HepG2 (cell line): Measurements from ENCODE around the gene AK9. TPM values are rescaled to one million over a fixed set of nuclear protein-coding genes. Genes with fewer than 3 reads are reported as not detected.

Experiments
- CREM ChIP-seq, 2 experiments: sonication (generic) in 1 of 2; formaldehyde crosslinking in 1 of 2; IDR thresholded peaks; 2 replicates each; pipeline versions ENCODE4 v1.4.0 to v1.6.1; 2016 to 2020; ENCODE audit warnings: antibody characterized with exemption in 1 of 2, mild to moderate bottlenecking in 1 of 2, missing genetic modification reagents in 1 of 2
- HIC2 ChIP-seq: sonication (generic); formaldehyde crosslinking; IDR thresholded peaks from 2 replicates; pipeline ENCODE4 v1.9.0; 2022; ENCODE audit warnings: low read depth, missing genetic modification reagents
- KDM5A ChIP-seq: fragments of 200-600 bp; sonication (generic); IDR thresholded peaks from 2 replicates; pipeline ENCODE4 v1.7.0; 2018; ENCODE audit warnings: antibody characterized with exemption, mild to moderate bottlenecking, low read length, borderline replicate concordance
- MBNL3 ChIP-seq: fragments of 250-450 bp; sonication (Bioruptor Pico); conservative IDR thresholded peaks from 2 replicates; pipeline ENCODE4 v1.8.0; 2022; ENCODE audit warnings: mild to moderate bottlenecking, inconsistent platforms
- MLX ChIP-seq: IDR thresholded peaks from 2 replicates; pipeline ENCODE4 v1.6.1; 2016
- MNT ChIP-seq: fragments of 450-650 bp; IDR thresholded peaks from 2 replicates; pipeline ENCODE4 v1.6.1; 2016
- MTF2 ChIP-seq: sonication (generic); formaldehyde crosslinking; IDR thresholded peaks from 2 replicates; pipeline ENCODE4 v1.5.0; 2020; ENCODE audit warnings: missing genetic modification reagents, borderline replicate concordance
- MXD1 ChIP-seq: sonication (generic); formaldehyde crosslinking; IDR thresholded peaks from 2 replicates; pipeline ENCODE4 v1.4.0; 2020; ENCODE audit warnings: mild to moderate bottlenecking, missing genetic modification reagents
- NFIB ChIP-seq: sonication (generic); formaldehyde crosslinking; IDR thresholded peaks from 2 replicates; pipeline ENCODE4 v1.9.0; 2021; ENCODE audit warnings: missing genetic modification reagents, mild to moderate bottlenecking, borderline replicate concordance
- PCBP1 ChIP-seq: fragments of 200-400 bp; formaldehyde crosslinking; IDR thresholded peaks from 2 replicates; pipeline ENCODE4 v1.6.1; 2017; ENCODE audit warnings: mild to moderate bottlenecking, low read depth, low read length, borderline replicate concordance
- PRDM4 ChIP-seq: sonication (generic); formaldehyde crosslinking; IDR thresholded peaks from 2 replicates; pipeline ENCODE4 v1.9.0; 2021; ENCODE audit warnings: missing genetic modification reagents, borderline replicate concordance
- RCOR2 ChIP-seq: IDR thresholded peaks from 2 replicates; pipeline ENCODE4 v1.6.1; 2016; ENCODE audit warnings: missing biosample characterization, missing genetic modification reagents
- SOX13 ChIP-seq, 3 experiments: fragments of 450-650 bp in 1 of 3; sonication (generic) in 1 of 3; formaldehyde crosslinking in 1 of 3; IDR thresholded peaks in 2 of 3; conservative IDR thresholded peaks in 1 of 3; 2 replicates each; pipeline versions ENCODE4 v1.5.0 to v1.6.1; 2016 to 2020; ENCODE audit warnings: antibody characterized with exemption in 1 of 3, mild to moderate bottlenecking in 1 of 3, missing compliant biosample characterization in 1 of 3, missing genetic modification reagents in 1 of 3, moderate library complexity in 1 of 3
- SRF ChIP-seq: IDR thresholded peaks from 2 replicates; pipeline ENCODE4 v1.6.1; 2011; ENCODE audit warnings: mild to moderate bottlenecking, low read depth, low read length, moderate library complexity
- THYN1 ChIP-seq: sonication (generic); formaldehyde crosslinking; IDR thresholded peaks from 2 replicates; pipeline ENCODE4 v1.8.1; 2023; ENCODE audit warnings: low read depth, mild to moderate bottlenecking, moderate library complexity, missing genetic modification reagents, borderline replicate concordance
- TRAFD1 ChIP-seq: sonication (generic); formaldehyde crosslinking; IDR thresholded peaks from 2 replicates; pipeline ENCODE4 v1.5.1; 2020; ENCODE audit warnings: missing genetic modification reagents, mild to moderate bottlenecking, borderline replicate concordance
- ZFP41 ChIP-seq: sonication (generic); formaldehyde crosslinking; IDR thresholded peaks from 2 replicates; pipeline ENCODE4 v1.4.0; 2020; ENCODE audit warnings: mild to moderate bottlenecking, missing genetic modification reagents, borderline replicate concordance
- ZNF510 ChIP-seq: sonication (generic); formaldehyde crosslinking; IDR thresholded peaks from 2 replicates; pipeline ENCODE4 v1.4.0; 2020; ENCODE audit warnings: low read depth, mild to moderate bottlenecking, missing genetic modification reagents
- ZSCAN22 ChIP-seq: sonication (generic); formaldehyde crosslinking; IDR thresholded peaks from 2 replicates; pipeline ENCODE4 v1.4.0; 2020; ENCODE audit warnings: mild to moderate bottlenecking, missing genetic modification reagents
- polyA plus RNA-seq, 8 experiments: library from polyadenylated mRNA; depleted of rRNA in 3 of 8; stranded (reverse) in 7 of 8; unstranded in 1 of 8; fragments of >200 nt; fragmentation: Illumina TruSeq in 4 of 8; extraction: Trizol in 4 of 8; gene quantifications; 2 replicates each; pipeline versions ENCODE4 v1.2.1 to v1.2.3, GENCODE V29; 2011 to 2016; ENCODE audit warnings: low read depth in 4 of 8, missing spikeins in 1 of 8, mixed read lengths in 1 of 8; ENCODE audit not compliant: insufficient read depth in 1 of 8
- total RNA-seq, 5 experiments: library from RNA; depleted of rRNA; stranded (reverse); fragments of >200 nt; fragmentation: Illumina TruSeq; extraction: Trizol; gene quantifications; 2 replicates each; pipeline ENCODE4 v1.2.3, GENCODE V29; 2016; ENCODE audit warnings: low read depth in 1 of 5

Gene AK9
- total and polyA plus RNA-seq, 2 of the 13 experiments (the other 11 are each of a cell fraction or from before 2014, with no cell fraction given): 3.2 to 4.8 TPM

GRCh38 chr6:109482905-109483734 lies 207.9 kb downstream of the AK9 start, which contains the start of gene ZBTB24 (continued):
- TF ChIP-seq MLX (CRISPR knock-in tag): no peak
- TF ChIP-seq MTF2: no peak
- TF ChIP-seq RCOR2 (CRISPR knock-in tag): no peak
- 0 out of 2 replicates have a peak, but pooled peaks have one; percentile 12 for TF ChIP-seq MNT
- TF ChIP-seq ZFP41 (CRISPR knock-in tag): no peak
- no peak for TF ChIP-seq PRDM4 (CRISPR knock-in tag)
- TF ChIP-seq ZSCAN22 (CRISPR knock-in tag): no peak
- no peak for TF ChIP-seq TRAFD1 (CRISPR knock-in tag)
- no peak for TF ChIP-seq HIC2 (CRISPR knock-in tag)
- TF ChIP-seq PCBP1: no peak
- no peak for TF ChIP-seq MXD1 (CRISPR knock-in tag)
- no peak for TF ChIP-seq THYN1 (CRISPR knock-in tag)
- no peak for TF ChIP-seq SOX13 (IDR thresholded peaks at IDR 0.05)
- TF ChIP-seq SOX13 (CRISPR knock-in tag; conservative IDR thresholded peaks at IDR 0.05 in 1 of 2, IDR thresholded peaks at IDR 0.05 in 1 of 2): no peak
- no peak for TF ChIP-seq MBNL3
- no peak for TF ChIP-seq CREM (IDR thresholded peaks at IDR 0.05)
- TF ChIP-seq CREM (CRISPR knock-in tag; IDR thresholded peaks at IDR 0.05): no peak
- TF ChIP-seq NFIB (CRISPR knock-in tag): no peak
- TF ChIP-seq KDM5A: peak; percentile 54; the same call in 1 of the 2 replicates
- no peak for TF ChIP-seq SRF
- TF ChIP-seq ZNF510 (CRISPR knock-in tag): no peak
